Heart left ventricle (tissue), 16 donors: ENCODE results near the gene CTTNBP2NL. TPM values are rescaled to one million over a fixed set of nuclear protein-coding genes. Genes with fewer than 3 reads are reported as not detected.
A peak's percentile ranks its signal among the peaks of the same experiment; 100 is the strongest.

ENCODE experiments used
- ATAC-seq, 4 donors: fragments of 200-7000 bp; cut with Tn5 transposase; one replicate each; pipeline ENCODE4 v1.9.1; 2020 to 2022; ENCODE audit warnings: moderate library complexity in 4 of 4, mild to moderate bottlenecking in 3 of 4, moderate number of reproducible peaks in 1 of 4
- DNase-seq, 5 donors: peaks; one replicate each; pipeline ENCODE4 v3.0.0-alpha.2; 2020
- H3K27ac ChIP-seq, 12 donors: fragments of 200-600 bp; sonication (generic) in 4 of 12; one replicate each; pipeline versions ENCODE4 v1.5.0 to v1.8.0; 2016 to 2022; ENCODE audit warnings: mild to moderate bottlenecking in 2 of 12
- H3K27me3 ChIP-seq, 9 donors: fragments of 200-600 bp; sonication (generic) in 2 of 9; one replicate each; pipeline versions ENCODE4 v1.5.1 to v1.8.0; 2016 to 2022; ENCODE audit warnings: mild to moderate bottlenecking in 3 of 9
- H3K36me3 ChIP-seq, 9 donors: fragments of 200-600 bp; sonication (generic) in 2 of 9; one replicate each; pipeline versions ENCODE4 v1.5.0 to v1.8.0; 2018 to 2022; ENCODE audit warnings: mild to moderate bottlenecking in 2 of 9
- H3K4me1 ChIP-seq, 12 donors: fragments of 200-600 bp; sonication (generic) in 4 of 12; one replicate each; pipeline versions ENCODE4 v1.5.0 to v1.8.0; 2016 to 2022; ENCODE audit warnings: mild to moderate bottlenecking in 3 of 12
- H3K4me3 ChIP-seq, 12 donors: fragments of 200-600 bp; sonication (generic) in 4 of 12; one replicate each; pipeline versions ENCODE4 v1.5.0 to v1.8.0; 2017 to 2022; ENCODE audit warnings: mild to moderate bottlenecking in 9 of 12, moderate library complexity in 4 of 12
- H3K9me3 ChIP-seq, 12 donors: fragments of 200-600 bp; sonication (generic) in 4 of 12; one replicate each; pipeline versions ENCODE4 v1.5.0 to v1.8.0; 2016 to 2022; ENCODE audit warnings: mild to moderate bottlenecking in 1 of 12
- CTCF ChIP-seq, 12 donors: fragments of 200-600 bp; sonication (generic) in 4 of 12; IDR thresholded peaks; one replicate each; pipeline versions ENCODE4 v1.5.0 to v1.8.0; 2018 to 2022; ENCODE audit warnings: antibody characterized with exemption in 12 of 12, mild to moderate bottlenecking in 5 of 12
- POLR2A ChIP-seq, 2 donors: fragments of 450-650 bp; IDR thresholded peaks; one replicate each; pipeline ENCODE4 v1.6.1; 2017; ENCODE audit warnings: antibody characterized with exemption in 2 of 2, mild to moderate bottlenecking in 2 of 2, moderate library complexity in 2 of 2
- WGBS, 4 donors: extraction: QIAGEN DNeasy Blood & Tissue Kit in 2 of 4; methylation state at CpG; one replicate each; pipeline versions ENCODE4 v1.1.5 to v1.1.7; 2013 to 2018; 5-methylcytosine and 5-hydroxymethylcytosine counted together
- intact Hi-C, 10 donors: fragments of 100-400 bp; cut with DNase I; formaldehyde crosslinking; loops; one replicate each; pipeline versions ENCODE4 v1.11.1 to v1.14.2; 2022
- long read RNA-seq, 3 donors: library from polyadenylated mRNA; unstranded; transcript quantifications; one replicate each; pipeline ENCODE4 v2.0.0, GENCODE V29; 2020 to 2021
- polyA plus RNA-seq, 2 donors: library from polyadenylated mRNA; stranded (reverse); fragments of 200-250 nt; gene quantifications; one replicate each; pipeline ENCODE4 v1.2.3, GENCODE V29; 2013
- total RNA-seq, 9 donors: library from RNA; depleted of rRNA in 2 of 9; stranded (reverse); fragments of >200 nt in 2 of 9; fragmentation: NEBNext Ultra II Directional in 3 of 9; extraction: Animal tissue kit (Norgen Biotek cat#: 25700) in 3 of 9; gene quantifications; one replicate each; pipeline versions ENCODE4 v1.1.0 to v1.2.4, GENCODE V29; 2016 to 2023
- donor health status: ischemic (EF 13 %, LVEDD 7.1; RV severe dilation, severe dysfunction).
- donor health status: healthy with polysubstance abuse.
- donor health status: DM: no; HTN: yes; CAD: no.
- donor health status: DM: no; HTN: no; CAD: no.
- donor health status: ischemic (EF 25% LVEDD 6.9; RV normal size, moderate dysfunction).
- donor health status: ischemic (EF 25% LVEDD 5.7; RV mildly dilated, moderate dysfunction).
- donor health status: healthy.
- donor health status: DM: yes; HTN: yes; CAD: no.
- donor health status: ischemic (EF 35%, LVEDD 5.7; RV mildly dilated, moderate dysfunction).
- donor health status: nonischemic (EF 11% LVEDD 7.7; RV severe dilation, severe dysfunction).
- donor health status: DM: yes; HTN: yes; CAD: no.
- donor health status: PGD.
- donor health status: ischemic (EF 29% LVEDD 5.4; RV normal size, mild dysfunction).
- donor health status: nonischemic (EF 23%, LVEDD 6.1; RV moderate dilation, normal function).

Gene CTTNBP2NL
- total RNA-seq (10 to 100 TPM in 8 of 9 donors, 1 to 10 TPM in 1; 9.3 to 22.8 (median 14.7) TPM), polyA plus RNA-seq (1 to 10 TPM; 4.6 to 6.5 TPM)
- long read RNA-seq, donor 1, full-length matches to known transcripts, result 1 of 5 reads
- long read RNA-seq, donor 1, partial matches to known transcripts, result 0 of 5 reads
- long read RNA-seq, donor 1, other reads (novel, unspliced or antisense), result 4 of 5 reads
- long read RNA-seq, donor 2, full-length matches to known transcripts, result 6 of 10 reads
- long read RNA-seq, donor 2, partial matches to known transcripts, result 1 of 10 reads
- long read RNA-seq, donor 2, other reads (novel, unspliced or antisense), result 3 of 10 reads
- long read RNA-seq, donor 3, full-length matches to known transcripts, result 1 of 5 reads
- long read RNA-seq, donor 3, partial matches to known transcripts, result 0 of 5 reads
- long read RNA-seq, donor 3, other reads (novel, unspliced or antisense), result 4 of 5 reads

DNA sequence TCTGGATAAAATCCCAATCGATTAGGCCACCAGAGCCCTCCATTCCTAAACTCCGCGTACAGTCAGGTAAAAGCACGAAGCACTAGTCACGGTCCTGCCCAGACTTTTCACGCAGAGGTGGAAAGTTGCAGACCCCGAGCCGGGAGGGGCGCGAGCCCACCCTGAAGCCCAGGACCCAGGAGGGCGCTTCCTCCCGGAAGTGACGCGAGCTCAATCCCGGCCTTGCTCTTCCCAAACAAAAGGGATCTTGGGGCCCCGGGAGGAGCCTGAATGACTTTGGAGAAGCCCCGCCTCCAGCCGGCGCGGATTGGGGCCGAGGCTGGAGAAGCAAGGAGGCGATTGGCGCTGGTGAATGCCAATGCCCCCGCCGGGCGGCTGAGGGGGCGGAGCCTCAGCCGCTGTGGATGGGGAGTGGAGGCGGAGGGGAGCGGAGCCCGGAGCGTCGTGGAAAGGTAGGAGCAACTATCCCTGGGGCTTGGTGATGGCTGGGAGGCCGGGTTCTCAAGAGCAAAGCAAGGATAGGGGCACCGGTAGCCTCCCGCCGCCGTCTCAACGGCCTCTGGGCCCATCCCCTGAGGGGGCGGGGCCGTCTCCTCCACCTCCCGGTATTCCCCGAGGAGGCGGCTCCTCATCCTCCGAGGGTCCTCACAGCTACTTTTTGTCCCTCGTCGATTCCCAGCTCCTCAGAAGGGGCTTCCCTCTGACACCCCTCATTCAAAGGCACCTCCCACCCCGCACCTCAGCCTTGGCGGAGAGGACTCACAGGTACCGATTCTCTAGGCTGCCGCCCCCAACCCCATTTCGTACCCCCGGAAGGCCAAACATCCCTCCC is at the start of gene CTTNBP2NL:
Gene CTTNBP2NL, plus strand, starts transcription at position 394 of the 832 bp plus-strand sequence. CDS start 19,952 bp downstream, outside the sequence.
- Histone ChIP-seq H3K4me3 (peak within 1 kb of the TSS; percentile 61 to 99 (median 88)), H3K27me3 (no peaks in the 10 kb centered on the region), H3K4me1 (peaks cover 0 to 82% (median 45%) of the 10 kb centered on the region in 12 donors), H3K9me3 (no peaks in the 10 kb centered on the region), H3K36me3 (no peaks in the 10 kb centered on the region), H3K27ac (peak within 1 kb of the TSS; percentile 90 to 98 (median 96))
- 0 to 1% (median 1%) methylated on average over 45 to 53 of the region's 53 CpGs for WGBS, 4 donors
- TF ChIP-seq CTCF (IDR thresholded peaks at IDR 0.05) (no peak), POLR2A (IDR thresholded peaks at IDR 0.05) (peak in 1 of 2 donors; percentile 82)
- DNase-seq (peak; percentile 97 to 99 (median 98)), ATAC-seq (peak; percentile 91 to 97 (median 94))
- intact Hi-C loops, result loop anchor here in 9 of 10 donors (2.0 to 10.0 kb wide), 8 partner anchors 41 to 311 kb away; partner anchors contain the start of genes CAPZA1 (in 4 of the 9), ST7L (in 4 of the 9), MOV10 (in 2 of the 9) and RHOC (in 1 of the 9)

DNA sequence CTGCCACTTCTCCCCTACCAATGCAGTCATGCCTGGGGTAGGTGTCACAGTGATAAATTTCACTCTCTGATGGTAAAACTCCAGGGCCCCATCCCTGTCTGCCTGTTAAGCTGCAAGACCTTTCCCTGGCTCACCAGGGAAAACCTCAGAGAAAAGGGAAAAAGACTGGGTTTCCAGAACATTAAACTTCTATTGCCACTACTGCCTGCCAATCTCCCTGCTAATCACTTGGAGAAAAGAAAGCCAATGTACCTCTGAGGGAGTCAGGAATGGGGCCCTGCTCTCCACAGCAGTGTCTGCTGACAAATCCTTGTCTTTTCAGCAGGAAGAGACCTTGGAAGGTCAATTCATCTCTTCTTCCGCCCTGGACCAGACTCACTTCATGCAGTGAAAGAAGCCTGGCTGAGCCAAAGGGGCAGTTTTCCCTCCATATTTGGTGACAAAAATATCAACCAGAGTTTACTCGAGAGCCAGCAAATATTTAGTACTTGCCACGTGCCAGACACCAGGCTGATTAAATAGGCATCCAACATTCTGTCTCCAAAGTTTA is 49.1 kb upstream of the CTTNBP2NL start:
- Histone ChIP-seq H3K4me3 (no peak overlapping the region), H3K27me3 (no peaks in the 10 kb centered on the region), H3K36me3 (no peaks in the 10 kb centered on the region), H3K9me3 (peaks cover 0 to 23% (median 14%) of the 10 kb centered on the region in 12 donors), H3K4me1 (peaks cover 0 to 2% (median 0%) of the 10 kb centered on the region in 12 donors), H3K27ac (no peak overlapping the region)
- DNase-seq, result no peak
- intact Hi-C loops, result no loop called here
- WGBS, 4 donors, result 46 to 62% (median 49%) methylated on average over 3 of the region's 3 CpGs
- no peak for ATAC-seq
- TF ChIP-seq CTCF (IDR thresholded peaks at IDR 0.05), result no peak
- TF ChIP-seq POLR2A (IDR thresholded peaks at IDR 0.05), result no peak

DNA sequence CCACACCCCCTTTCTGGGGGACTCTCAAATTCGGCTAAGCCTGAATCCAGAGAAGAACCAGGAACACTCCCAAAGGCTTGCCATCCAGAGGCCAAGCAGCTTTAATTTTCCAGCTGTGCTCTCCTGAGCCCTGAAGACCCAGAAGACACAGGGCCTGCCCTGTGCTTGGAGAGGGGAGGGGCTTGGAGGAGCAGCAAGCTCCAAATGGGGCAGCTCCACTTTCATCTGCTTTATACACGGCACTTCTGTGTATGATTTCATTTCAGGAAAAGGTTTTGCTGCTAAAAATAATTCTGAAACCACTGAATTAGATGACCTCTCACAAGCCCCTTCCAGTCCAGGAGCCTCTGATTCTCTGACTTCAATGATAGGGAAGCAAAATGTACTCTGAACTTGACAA is 39.2 kb upstream of the CTTNBP2NL start:
- ATAC-seq, result no peak
- no peak for TF ChIP-seq POLR2A (IDR thresholded peaks at IDR 0.05)
- no peak for TF ChIP-seq CTCF (IDR thresholded peaks at IDR 0.05)
- H3K27me3 ChIP-seq, result no peaks in the 10 kb centered on the region
- no peak overlapping the region for H3K4me3 ChIP-seq
- H3K9me3 ChIP-seq, result peaks cover 0 to 12% (median 0%) of the 10 kb centered on the region in 12 donors
- no peak for DNase-seq
- peaks cover 0 to 36% (median 15%) of the 10 kb centered on the region in 12 donors for H3K4me1 ChIP-seq
- no peaks in the 10 kb centered on the region for H3K36me3 ChIP-seq
- no peak overlapping the region for H3K27ac ChIP-seq
- WGBS, 4 donors, result 48 to 50% (median 50%) methylated on average over 2 of the region's 2 CpGs
- intact Hi-C loops, result no loop called here
